ENCODE results near the gene TBKBP1.
A peak's percentile ranks its signal among the peaks of the same experiment; 100 is the strongest.

The TBKBP1 gene

GRCh38 chr17:47704736-47705135 is 10.8 kb downstream of the TBKBP1 start:
- Histone ChIP-seq H3K27me3 (ENCODE audit: control insufficient read depth, insufficient read depth, low read length) (no peaks in the 10 kb centered on the region), H3K36me3 (ENCODE audit: control insufficient read depth, insufficient read depth, low read length) (no peaks in the 10 kb centered on the region), H3K79me2 (no peaks in the 10 kb centered on the region), H3K4me1 (peaks cover 6% of the 10 kb centered on the region), H3K4me2 (ENCODE audit: low read length) (no peak overlapping the region), H3K4me3 (ENCODE audit: low read depth, low read length) (no peak overlapping the region), H3K9me3 (ENCODE audit: control insufficient read depth, low read length) (no peaks in the 10 kb centered on the region), H3K9ac (no peak overlapping the region), H3K27ac (no peak overlapping the region), H2AFZ (no peak overlapping the region)
- TF ChIP-seq, protein P1, sequence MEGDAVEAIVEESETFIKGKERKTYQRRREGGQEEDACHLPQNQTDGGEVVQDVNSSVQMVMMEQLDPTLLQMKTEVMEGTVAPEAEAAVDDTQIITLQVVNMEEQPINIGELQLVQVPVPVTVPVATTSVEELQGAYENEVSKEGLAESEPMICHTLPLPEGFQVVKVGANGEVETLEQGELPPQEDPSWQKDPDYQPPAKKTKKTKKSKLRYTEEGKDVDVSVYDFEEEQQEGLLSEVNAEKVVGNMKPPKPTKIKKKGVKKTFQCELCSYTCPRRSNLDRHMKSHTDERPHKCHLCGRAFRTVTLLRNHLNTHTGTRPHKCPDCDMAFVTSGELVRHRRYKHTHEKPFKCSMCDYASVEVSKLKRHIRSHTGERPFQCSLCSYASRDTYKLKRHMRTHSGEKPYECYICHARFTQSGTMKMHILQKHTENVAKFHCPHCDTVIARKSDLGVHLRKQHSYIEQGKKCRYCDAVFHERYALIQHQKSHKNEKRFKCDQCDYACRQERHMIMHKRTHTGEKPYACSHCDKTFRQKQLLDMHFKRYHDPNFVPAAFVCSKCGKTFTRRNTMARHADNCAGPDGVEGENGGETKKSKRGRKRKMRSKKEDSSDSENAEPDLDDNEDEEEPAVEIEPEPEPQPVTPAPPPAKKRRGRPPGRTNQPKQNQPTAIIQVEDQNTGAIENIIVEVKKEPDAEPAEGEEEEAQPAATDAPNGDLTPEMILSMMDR (IDR thresholded peaks at IDR 0.05): no peak

DNA sequence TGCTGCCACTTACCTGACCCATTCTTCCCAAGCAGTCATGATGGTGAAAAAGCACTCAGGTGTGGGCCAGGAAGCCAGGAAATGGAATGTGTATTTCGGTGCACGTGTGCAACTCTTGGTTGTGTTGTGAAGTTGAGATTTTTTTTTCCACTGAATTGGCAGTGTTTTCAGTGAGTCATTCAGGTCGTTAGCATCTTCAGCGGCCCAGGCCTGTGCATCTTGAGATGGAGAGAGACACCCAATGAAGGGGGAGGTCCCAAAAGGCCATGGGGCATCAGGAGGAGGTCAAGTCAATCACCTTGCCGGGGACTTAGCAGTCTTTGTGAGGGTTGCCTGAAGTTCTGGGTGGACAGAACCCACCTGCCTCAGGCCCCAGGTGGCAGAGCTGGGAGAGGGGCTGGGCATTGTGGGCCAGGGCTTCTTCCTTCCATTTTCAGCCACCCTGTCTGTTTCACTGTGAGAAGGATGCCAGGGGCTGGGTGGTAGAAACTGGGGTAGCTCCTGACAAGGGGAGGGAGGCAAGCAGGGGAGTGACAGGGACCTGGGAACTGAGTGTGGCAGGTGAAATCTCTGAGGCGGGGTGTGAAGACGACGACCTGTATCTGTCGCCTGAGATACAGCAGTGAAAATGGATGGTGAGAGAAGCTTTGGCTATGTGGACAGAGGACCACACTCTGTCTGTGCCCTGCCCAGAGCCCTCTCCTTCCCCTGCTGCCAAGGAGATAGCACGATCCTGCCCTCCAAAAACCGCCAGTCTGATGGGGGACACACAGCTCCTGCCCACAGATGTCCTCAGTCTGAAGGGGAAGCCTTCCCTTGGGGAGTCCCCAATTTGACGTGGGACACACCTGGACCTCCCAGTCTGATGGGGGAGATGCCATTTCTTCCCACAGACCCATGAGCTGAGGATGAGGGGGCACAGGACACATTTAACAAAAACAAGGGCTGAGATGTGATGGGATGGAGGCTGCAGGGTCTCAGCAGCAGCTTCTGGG is 11.9 kb downstream of the TBKBP1 start:
- Histone ChIP-seq H2AFZ (no peak overlapping the region), H3K27ac (no peak overlapping the region), H3K9ac (no peak overlapping the region), H3K9me3 (ENCODE audit: control insufficient read depth, low read length) (no peaks in the 10 kb centered on the region), H3K4me1 (peaks cover 6% of the 10 kb centered on the region), H3K79me2 (no peaks in the 10 kb centered on the region), H3K4me3 (ENCODE audit: low read depth, low read length) (no peak overlapping the region), H3K27me3 (ENCODE audit: control insufficient read depth, insufficient read depth, low read length) (no peaks in the 10 kb centered on the region), H3K36me3 (ENCODE audit: control insufficient read depth, insufficient read depth, low read length) (no peaks in the 10 kb centered on the region), H3K4me2 (ENCODE audit: low read length) (no peak overlapping the region)
- TF ChIP-seq, protein P1 (IDR thresholded peaks at IDR 0.05): no peak

DNA sequence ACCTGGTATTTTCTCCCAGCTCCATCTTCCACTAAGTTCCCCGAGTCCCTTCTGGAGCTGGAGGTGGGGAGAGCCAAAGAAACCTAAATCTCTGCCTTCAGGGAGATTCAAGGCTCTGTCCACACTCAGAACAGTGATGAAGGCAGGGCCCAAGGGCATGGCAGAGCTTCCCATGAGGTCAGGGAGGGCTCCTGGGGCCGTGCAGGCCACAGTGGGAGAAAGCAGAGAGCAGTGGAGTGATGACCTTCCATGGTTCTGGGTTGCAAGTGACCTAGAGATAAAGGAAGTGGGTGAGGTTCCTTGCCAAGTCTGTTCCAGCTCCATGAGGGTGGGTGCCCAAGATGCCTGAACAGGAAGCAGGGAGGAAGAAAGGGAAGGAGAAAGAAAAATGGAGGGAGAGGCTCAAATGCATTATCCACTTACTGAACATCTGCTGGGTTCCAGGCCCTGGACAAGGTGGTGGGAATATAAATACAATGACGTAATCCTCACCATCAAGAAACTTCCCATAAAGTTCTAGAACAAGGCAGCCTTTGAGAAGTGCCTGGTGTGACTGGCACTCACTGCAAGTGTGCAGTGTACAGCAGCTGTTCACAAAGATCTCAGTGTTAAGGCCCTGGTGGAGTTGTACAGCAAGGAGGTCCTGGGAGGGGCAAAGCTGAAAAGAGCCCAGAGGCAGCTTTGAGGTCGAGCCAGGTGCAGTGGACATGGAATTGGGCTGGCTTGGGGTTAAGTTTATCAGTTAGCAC is 13.3 kb downstream of the TBKBP1 start:
- Histone ChIP-seq H3K4me3 (ENCODE audit: low read depth, low read length) (no peak overlapping the region), H3K9ac (no peak overlapping the region), H3K36me3 (ENCODE audit: control insufficient read depth, insufficient read depth, low read length) (no peaks in the 10 kb centered on the region), H3K4me2 (ENCODE audit: low read length) (no peak overlapping the region), H3K4me1 (peaks cover 6% of the 10 kb centered on the region), H3K79me2 (no peaks in the 10 kb centered on the region), H3K9me3 (ENCODE audit: control insufficient read depth, low read length) (no peaks in the 10 kb centered on the region), H2AFZ (peak overlapping the region; percentile 22), H3K27ac (no peak overlapping the region), H3K27me3 (ENCODE audit: control insufficient read depth, insufficient read depth, low read length) (no peaks in the 10 kb centered on the region)
- TF ChIP-seq, protein P1 (IDR thresholded peaks at IDR 0.05): no peak

- no peaks in the 10 kb centered on the region for H3K27me3 ChIP-seq (ENCODE audit: control insufficient read depth, insufficient read depth, low read length)
- no peaks in the 10 kb centered on the region for H3K9me3 ChIP-seq (ENCODE audit: control insufficient read depth, low read length)
- no peak overlapping the region for H3K4me2 ChIP-seq (ENCODE audit: low read length)
- peaks cover 6% of the 10 kb centered on the region for H3K4me1 ChIP-seq
- H3K4me3 ChIP-seq (ENCODE audit: low read depth, low read length): no peak overlapping the region
- no peaks in the 10 kb centered on the region for H3K36me3 ChIP-seq (ENCODE audit: control insufficient read depth, insufficient read depth, low read length)
- H3K9ac ChIP-seq: no peak overlapping the region
- H2AFZ ChIP-seq: no peak overlapping the region
- TF ChIP-seq, protein P1 (IDR thresholded peaks at IDR 0.05): no peak
- no peaks in the 10 kb centered on the region for H3K79me2 ChIP-seq
- H3K27ac ChIP-seq: no peak overlapping the region
These were observed 13.9 kb downstream of the TBKBP1 start for GRCh38 chr17:47707884-47708283.
